MM.1S (cell line): ENCODE results near the gene DNM1L.

Source experiments
- CTCF ChIP-seq: fragments of 300-600 bp; sonication (generic); IDR thresholded peaks from 2 replicates; pipeline ENCODE4 v1.5.1; 2016; ENCODE audit warnings: antibody characterized with exemption, low read length, mixed read lengths
- EZH2 ChIP-seq: fragments of 300-600 bp; sonication (generic); optimal IDR thresholded peaks from 2 replicates; pipeline ENCODE3; 2017; ENCODE audit warnings: low read depth, mild to moderate bottlenecking, antibody characterized with exemption, low read length, mixed read lengths
- EZH2phosphoT487 ChIP-seq: fragments of 300-600 bp; sonication (generic); IDR thresholded peaks from 2 replicates; pipeline ENCODE4 v1.6.1; 2018; ENCODE audit warnings: antibody characterized with exemption, low read length

GRCh38 chr12:32739279-32739678, 60.2 kb downstream of the DNM1L start:
- TF ChIP-seq CTCF (no peak), EZH2 (no peak), EZH2phosphoT487 (no peak)
